HepG2 (cell line): ENCODE results near the gene SDCCAG8. TPM values are rescaled to one million over a fixed set of nuclear protein-coding genes. Genes with fewer than 3 reads are reported as not detected.
A peak's percentile ranks its signal among the peaks of the same experiment; 100 is the strongest.

ENCODE experiments used
- FOXP4 ChIP-seq: sonication (generic); formaldehyde crosslinking; IDR thresholded peaks from 2 replicates; pipeline ENCODE4 v1.4.0; 2020; ENCODE audit warnings: missing genetic modification reagents
- GRHL1 ChIP-seq: sonication (generic); formaldehyde crosslinking; conservative IDR thresholded peaks from 2 replicates; pipeline ENCODE4 v1.8.0; 2022; ENCODE audit warnings: missing genetic modification reagents
- KMT2B ChIP-seq: IDR thresholded peaks from 2 replicates; pipeline ENCODE4 v1.6.1; 2016; ENCODE audit warnings: missing genetic modification reagents, missing compliant biosample characterization
- NFKBIZ ChIP-seq: IDR thresholded peaks from 2 replicates; pipeline ENCODE4 v1.6.1; 2018; ENCODE audit warnings: missing genetic modification reagents, missing compliant biosample characterization
- PCBP2 ChIP-seq: fragments of 200-400 bp; formaldehyde crosslinking; optimal IDR thresholded peaks from 2 replicates; pipeline ENCODE3; 2018; ENCODE audit warnings: low read length, low read depth; ENCODE audit not compliant: poor library complexity, severe bottlenecking
- RAD51 ChIP-seq: fragments of 450-650 bp; IDR thresholded peaks from 2 replicates; pipeline ENCODE4 v1.6.1; 2016; ENCODE audit warnings: borderline replicate concordance
- RNF2 ChIP-seq: fragments of 450-650 bp; conservative IDR thresholded peaks from 2 replicates; pipeline ENCODE4 v1.6.1; 2016; ENCODE audit warnings: low read depth
- SALL1 ChIP-seq: sonication (generic); formaldehyde crosslinking; IDR thresholded peaks from 2 replicates; pipeline ENCODE4 v1.8.0; 2022; ENCODE audit warnings: mild to moderate bottlenecking, missing genetic modification reagents
- XBP1 ChIP-seq: sonication (generic); formaldehyde crosslinking; IDR thresholded peaks from 2 replicates; pipeline ENCODE4 v1.5.0; 2020; ENCODE audit warnings: missing genetic modification reagents
- ZBTB34 ChIP-seq: sonication (generic); formaldehyde crosslinking; IDR thresholded peaks from 2 replicates; pipeline ENCODE4 v1.8.0; 2022; ENCODE audit warnings: mild to moderate bottlenecking, missing genetic modification reagents
- ZFP91 ChIP-seq: sonication (generic); formaldehyde crosslinking; IDR thresholded peaks from 2 replicates; pipeline ENCODE4 v1.9.0; 2022; ENCODE audit warnings: missing genetic modification reagents, mild to moderate bottlenecking, borderline replicate concordance
- ZNF12 ChIP-seq: sonication (generic); formaldehyde crosslinking; IDR thresholded peaks from 2 replicates; pipeline ENCODE4 v1.5.0; 2020; ENCODE audit warnings: missing genetic modification reagents
- ZNF335 ChIP-seq: sonication (generic); formaldehyde crosslinking; IDR thresholded peaks from 2 replicates; pipeline ENCODE4 v1.4.0; 2020; ENCODE audit warnings: missing genetic modification reagents
- ZNF446 ChIP-seq: sonication (generic); formaldehyde crosslinking; IDR thresholded peaks from 2 replicates; pipeline ENCODE4 v1.5.0; 2020; ENCODE audit warnings: mild to moderate bottlenecking, missing genetic modification reagents
- ZNF598 ChIP-seq: sonication (generic); formaldehyde crosslinking; IDR thresholded peaks from 2 replicates; pipeline ENCODE4 v1.5.1; 2020; ENCODE audit warnings: mild to moderate bottlenecking, missing genetic modification reagents, borderline replicate concordance
- ZNF670 ChIP-seq: sonication (generic); formaldehyde crosslinking; IDR thresholded peaks from 2 replicates; pipeline ENCODE4 v1.8.0; 2022; ENCODE audit warnings: mild to moderate bottlenecking, missing genetic modification reagents, borderline replicate concordance
- ZNF780A ChIP-seq: sonication (generic); formaldehyde crosslinking; IDR thresholded peaks from 2 replicates; pipeline ENCODE4 v1.8.0; 2022; ENCODE audit warnings: mild to moderate bottlenecking, missing genetic modification reagents, moderate library complexity
- polyA plus RNA-seq, 8 experiments: library from polyadenylated mRNA; depleted of rRNA in 3 of 8; stranded (reverse) in 7 of 8; unstranded in 1 of 8; fragments of >200 nt; fragmentation: Illumina TruSeq in 4 of 8; extraction: Trizol in 4 of 8; gene quantifications; 2 replicates each; pipeline versions ENCODE4 v1.2.1 to v1.2.3, GENCODE V29; 2011 to 2016; ENCODE audit warnings: low read depth in 4 of 8, missing spikeins in 1 of 8, mixed read lengths in 1 of 8; ENCODE audit not compliant: insufficient read depth in 1 of 8
- total RNA-seq, 5 experiments: library from RNA; depleted of rRNA; stranded (reverse); fragments of >200 nt; fragmentation: Illumina TruSeq; extraction: Trizol; gene quantifications; 2 replicates each; pipeline ENCODE4 v1.2.3, GENCODE V29; 2016; ENCODE audit warnings: low read depth in 1 of 5
- TF ChIP-seq, protein P1 (sequence below): IDR thresholded peaks from 2 replicates; pipeline ENCODE4 v1.6.1; 2016
- TF ChIP-seq, protein P2 (sequence below): sonication (generic); formaldehyde crosslinking; IDR thresholded peaks from 2 replicates; pipeline ENCODE4 v1.8.1; 2023; ENCODE audit warnings: missing genetic modification reagents, mild to moderate bottlenecking, borderline replicate concordance
- TF ChIP-seq, protein P3 (sequence below): IDR thresholded peaks from 2 replicates; pipeline ENCODE4 v1.6.1; 2016; ENCODE audit warnings: low read depth, borderline replicate concordance

The SDCCAG8 gene
- total and polyA plus RNA-seq, 2 of the 13 experiments (the other 11 are each of a cell fraction or from before 2014, with no cell fraction given) = 9.5 to 13.4 TPM

- TF ChIP-seq SALL1 (peak; percentile 99), KMT2B (CRISPR knock-in tag) (0 out of 2 replicates have a peak, but pooled peaks have one; percentile 20), XBP1 (CRISPR knock-in tag) (no peak), RAD51 (peak; percentile 56; the same call in 1 of the 2 replicates), GRHL1 (CRISPR knock-in tag) (no peak), FOXP4 (CRISPR knock-in tag) (peak; percentile 60; the same call in 1 of the 2 replicates), RNF2 (no peak; the same call in 1 of the 2 replicates), ZNF598 (CRISPR knock-in tag) (0 out of 2 replicates have a peak, but pooled peaks have one; percentile 37), ZNF12 (CRISPR knock-in tag) (no peak), ZNF670 (CRISPR knock-in tag) (0 out of 2 replicates have a peak, but pooled peaks have one; percentile 19), ZFP91 (CRISPR knock-in tag) (no peak), ZNF335 (CRISPR knock-in tag) (0 out of 2 replicates have a peak, but pooled peaks have one; percentile 65), ZNF446 (no peak), NFKBIZ (CRISPR knock-in tag) (peak; percentile 71; the same call in 1 of the 2 replicates), ZNF780A (CRISPR knock-in tag) (no peak), ZBTB34 (CRISPR knock-in tag) (no peak), PCBP2 (no peak)
- TF ChIP-seq, protein P1, sequence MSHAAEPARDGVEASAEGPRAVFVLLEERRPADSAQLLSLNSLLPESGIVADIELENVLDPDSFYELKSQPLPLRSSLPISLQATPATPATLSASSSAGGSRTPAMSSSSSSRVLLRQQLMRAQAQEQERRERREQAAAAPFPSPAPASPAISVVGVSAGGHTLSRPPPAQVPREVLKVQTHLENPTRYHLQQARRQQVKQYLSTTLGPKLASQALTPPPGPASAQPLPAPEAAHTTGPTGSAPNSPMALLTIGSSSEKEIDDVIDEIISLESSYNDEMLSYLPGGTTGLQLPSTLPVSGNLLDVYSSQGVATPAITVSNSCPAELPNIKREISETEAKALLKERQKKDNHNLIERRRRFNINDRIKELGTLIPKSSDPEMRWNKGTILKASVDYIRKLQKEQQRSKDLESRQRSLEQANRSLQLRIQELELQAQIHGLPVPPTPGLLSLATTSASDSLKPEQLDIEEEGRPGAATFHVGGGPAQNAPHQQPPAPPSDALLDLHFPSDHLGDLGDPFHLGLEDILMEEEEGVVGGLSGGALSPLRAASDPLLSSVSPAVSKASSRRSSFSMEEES (CRISPR knock-in tag) = peak; percentile 95
- TF ChIP-seq, protein P2, sequence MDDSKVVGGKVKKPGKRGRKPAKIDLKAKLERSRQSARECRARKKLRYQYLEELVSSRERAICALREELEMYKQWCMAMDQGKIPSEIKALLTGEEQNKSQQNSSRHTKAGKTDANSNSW = no peak; the same call in 1 of the 2 replicates
- TF ChIP-seq, protein P3, sequence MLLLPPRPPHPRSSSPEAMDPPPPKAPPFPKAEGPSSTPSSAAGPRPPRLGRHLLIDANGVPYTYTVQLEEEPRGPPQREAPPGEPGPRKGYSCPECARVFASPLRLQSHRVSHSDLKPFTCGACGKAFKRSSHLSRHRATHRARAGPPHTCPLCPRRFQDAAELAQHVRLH (CRISPR knock-in tag) = peak; percentile 75; the same call in 1 of the 2 replicates
Observed at GRCh38 chr1:243505986-243506689, 250.3 kb downstream of the SDCCAG8 start (continued).
